Cerebellar cortex (tissue), 1 donor: ENCODE results near the gene TRABD2A.
A peak's percentile ranks its signal among the peaks of the same experiment; 100 is the strongest.

Experiments used
- DNase-seq: peaks from one replicate; pipeline ENCODE4 v3.0.0-alpha.2; 2015; ENCODE audit warnings: low spot score

TRABD2A gene

DNA sequence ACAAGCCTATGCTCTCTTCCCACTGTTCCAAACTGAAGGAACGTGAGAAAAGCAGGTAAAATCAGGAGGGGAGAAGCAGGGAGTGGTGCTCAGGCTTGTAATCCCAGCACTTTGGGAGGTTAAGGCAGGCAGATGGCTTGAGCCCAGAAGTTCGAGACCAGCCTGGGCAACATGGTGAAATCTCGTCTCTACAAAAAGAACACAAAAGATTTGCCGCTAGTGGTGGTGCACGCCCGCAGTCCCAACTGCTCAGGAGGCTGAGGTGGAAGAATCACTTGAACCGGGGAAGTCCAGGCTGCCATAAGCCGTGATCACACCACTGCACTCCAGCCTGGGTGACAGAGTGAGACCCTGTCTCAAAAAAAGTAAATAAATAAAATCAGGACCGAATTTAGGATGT, 23.3 kb upstream of the TRABD2A start:
- DNase-seq = no peak

DNA sequence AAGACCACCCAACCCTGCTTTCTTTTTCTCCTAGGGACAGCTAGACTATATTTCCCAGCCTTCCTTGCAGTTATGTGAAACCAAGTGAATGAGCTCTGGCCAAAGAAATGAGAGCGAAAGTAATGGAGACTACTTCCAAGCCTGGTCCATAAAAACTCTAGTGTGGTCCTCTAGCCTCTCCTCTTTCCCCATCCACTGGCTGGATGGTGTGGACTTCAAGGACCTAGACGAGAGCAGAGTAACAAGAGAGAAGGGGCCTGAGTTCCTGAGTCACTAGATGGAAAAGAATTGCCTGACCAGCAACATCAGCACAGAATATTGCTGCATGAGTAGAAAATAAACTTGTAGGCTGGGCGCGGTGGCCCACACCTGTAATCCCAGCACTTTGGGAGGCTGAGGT, 21.6 kb upstream of the TRABD2A start:
- DNase-seq = no peak

DNA sequence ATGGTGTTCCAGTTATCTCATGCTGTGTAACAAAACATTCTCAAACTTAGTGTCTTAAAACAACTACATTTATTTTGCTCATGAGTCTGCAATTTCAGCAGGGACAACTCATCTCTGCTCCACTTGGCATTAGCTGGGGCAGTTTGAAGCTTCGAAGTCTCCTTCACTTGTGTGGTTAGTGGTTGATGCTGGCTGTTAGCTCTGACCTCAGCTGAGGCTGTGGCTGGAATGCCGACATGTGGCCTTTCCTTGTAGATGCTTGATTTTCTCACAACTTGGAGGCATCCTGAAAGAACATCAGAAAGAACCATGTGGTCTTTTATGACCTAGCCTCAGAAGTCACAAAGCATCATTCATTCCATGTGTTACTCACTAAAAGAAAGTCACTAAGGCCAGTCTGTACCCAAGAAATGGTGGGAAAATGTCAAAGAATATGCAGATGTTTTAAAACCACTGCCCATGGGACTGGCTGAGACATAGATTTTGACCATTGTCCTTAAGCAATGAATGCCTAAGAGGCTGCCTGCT, 20.8 kb upstream of the TRABD2A start:
- DNase-seq = no peak

DNA sequence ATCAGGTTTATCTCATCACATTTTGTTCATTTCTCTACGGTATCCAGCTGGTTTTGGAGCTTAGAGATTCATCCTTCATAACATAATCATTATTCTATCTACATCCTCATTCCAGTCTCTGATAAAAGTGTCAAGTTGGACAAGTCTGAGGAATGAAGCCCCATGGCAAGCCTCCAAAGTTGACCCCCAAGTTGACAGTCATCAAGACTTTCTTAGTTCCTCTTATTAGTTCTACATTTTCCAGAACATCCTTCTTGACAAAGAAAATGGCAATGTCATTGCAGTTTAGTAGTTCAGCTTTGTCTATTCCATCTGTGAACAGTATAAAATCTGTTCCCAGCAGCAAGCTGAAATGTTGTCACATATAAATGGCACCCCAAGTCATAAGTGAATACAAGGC, 20.1 kb upstream of the TRABD2A start:
- no peak for DNase-seq

DNA sequence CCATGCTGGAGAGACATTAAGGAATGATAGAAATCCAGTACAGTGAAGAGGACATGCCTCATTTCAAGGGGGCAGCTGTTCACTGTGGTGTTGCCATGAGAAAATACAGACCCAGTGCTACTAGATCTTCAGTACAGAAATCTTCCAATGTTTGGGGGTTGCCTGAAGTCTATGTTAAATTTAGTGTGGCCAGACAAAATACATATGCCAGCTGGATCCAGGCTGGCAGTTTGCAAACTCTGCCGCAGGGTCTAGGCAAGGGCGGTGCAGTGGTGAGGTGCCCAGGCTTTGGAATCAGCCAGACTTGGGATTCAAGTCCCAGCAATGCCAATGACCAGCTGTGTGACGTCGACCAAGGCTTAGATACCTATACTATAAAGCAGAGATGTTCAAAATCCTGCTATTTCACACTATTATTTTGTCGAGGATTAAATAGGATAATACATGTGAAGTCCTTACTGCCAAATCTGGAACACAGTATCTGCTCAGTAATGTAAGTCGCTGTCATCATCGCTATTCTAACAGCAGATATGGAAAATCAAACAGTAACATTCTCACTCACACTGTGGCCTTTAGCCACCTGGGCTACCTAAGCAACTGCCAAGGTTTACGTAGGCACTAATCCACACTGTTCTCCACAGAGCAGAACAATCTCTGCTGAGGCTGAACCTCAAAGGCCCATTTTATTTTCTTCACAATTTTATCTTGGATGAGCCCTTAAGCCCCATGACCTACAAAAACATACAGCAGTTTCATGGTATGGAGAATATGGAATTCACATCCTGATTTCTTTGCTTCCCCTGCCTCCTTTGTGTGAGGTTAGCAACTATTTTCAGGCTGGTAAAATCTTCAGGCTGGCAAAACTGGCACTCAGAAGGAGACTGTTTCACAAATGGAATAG, 18.7 kb upstream of the TRABD2A start:
- no peak for DNase-seq

DNA sequence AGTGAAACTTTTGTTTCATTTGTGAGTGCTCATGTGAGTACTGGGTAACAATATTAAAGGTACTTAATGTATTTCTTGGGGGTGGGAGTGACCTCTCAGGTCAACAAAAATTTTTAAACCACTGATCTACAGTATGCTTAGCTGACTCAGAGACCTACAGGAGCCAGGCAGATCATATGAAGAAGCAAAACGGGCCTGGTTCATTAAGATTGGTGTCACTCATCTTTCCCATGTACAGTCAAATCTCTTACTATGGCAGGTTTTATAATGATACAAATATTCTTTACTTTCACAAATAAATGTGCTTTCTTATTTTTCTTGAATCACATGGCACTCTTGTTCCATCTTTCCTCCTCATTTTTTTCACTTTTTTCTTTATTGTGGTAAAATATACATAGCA, 16.9 kb upstream of the TRABD2A start:
- no peak for DNase-seq

DNA sequence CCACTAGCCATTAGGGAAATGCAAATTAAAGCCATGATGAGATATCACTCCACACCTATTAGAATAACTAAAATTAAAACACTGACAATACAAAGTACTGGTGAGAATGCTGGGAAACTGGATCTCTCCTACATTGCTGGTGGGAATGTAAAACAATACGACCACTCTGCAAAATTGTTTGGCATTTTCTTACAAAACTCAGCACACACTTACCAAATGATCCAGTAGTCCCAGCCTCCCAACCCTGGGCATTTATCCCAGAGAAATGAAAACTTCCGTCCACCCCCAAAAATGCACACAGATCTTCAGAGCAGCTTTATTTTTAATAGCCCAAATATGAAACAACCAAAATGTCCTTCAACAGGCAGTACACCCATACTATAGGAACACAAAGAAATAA, 15.7 kb upstream of the TRABD2A start:
- DNase-seq = no peak

DNA sequence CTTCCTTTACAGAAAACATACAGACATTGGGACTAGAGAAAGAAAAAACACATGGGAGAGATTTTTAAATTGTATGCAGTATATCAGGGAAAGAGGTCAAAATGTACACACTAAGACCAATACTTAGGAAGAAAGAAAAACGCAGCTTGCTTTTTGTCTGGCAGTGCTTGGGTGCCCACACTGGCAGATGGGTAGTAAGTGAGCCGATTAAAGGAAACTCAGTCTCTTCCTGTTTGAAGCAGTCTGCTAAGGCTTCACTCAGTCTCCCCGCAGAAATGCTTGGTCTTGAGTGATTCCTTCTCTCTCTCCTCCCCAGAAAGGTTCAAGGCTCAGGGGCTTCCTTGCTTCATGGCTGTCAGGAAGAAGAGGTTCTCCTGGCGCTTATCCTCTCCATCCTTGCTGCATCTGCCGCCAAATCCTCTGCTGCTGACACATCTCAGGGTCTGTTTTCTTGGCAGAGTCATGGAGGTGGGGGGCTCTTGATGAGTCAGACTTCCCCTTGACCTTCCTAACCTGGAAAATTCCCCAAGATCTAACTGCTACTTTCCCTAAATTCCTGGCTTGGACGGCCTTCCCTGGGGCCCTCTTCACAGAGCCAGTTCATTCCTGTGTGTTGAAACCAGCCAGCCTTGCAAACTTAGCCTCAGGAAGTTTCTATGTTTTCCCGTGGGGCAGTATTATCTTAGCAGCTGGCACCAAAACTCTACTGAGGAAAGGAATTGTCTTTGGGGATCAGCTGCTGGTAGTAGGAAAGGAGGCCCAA, 14.1 kb upstream of the TRABD2A start:
- DNase-seq = no peak

DNA sequence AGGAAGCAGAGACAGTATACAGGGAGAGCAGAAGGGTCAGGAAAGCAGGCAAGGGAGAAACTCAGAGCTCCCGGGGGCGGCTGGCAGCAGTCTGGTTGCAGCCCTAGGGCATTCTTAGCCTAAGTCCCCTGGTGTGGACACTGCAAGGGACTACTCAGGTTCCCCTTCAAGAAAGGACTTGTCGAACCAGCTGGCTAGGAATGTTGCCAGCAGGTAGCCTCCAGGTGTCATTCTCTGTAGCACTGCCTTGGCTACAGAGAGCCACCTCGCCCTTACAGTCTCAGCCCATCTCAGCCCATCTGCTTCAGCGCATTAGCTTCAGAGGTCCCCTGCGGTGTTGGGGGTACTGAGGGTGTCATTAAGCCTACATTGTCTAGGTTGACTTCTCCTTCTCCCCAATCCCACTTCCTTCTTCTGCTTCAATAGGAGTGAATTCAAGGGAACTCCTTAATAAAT, 13.3 kb upstream of the TRABD2A start:
- DNase-seq = no peak

DNA sequence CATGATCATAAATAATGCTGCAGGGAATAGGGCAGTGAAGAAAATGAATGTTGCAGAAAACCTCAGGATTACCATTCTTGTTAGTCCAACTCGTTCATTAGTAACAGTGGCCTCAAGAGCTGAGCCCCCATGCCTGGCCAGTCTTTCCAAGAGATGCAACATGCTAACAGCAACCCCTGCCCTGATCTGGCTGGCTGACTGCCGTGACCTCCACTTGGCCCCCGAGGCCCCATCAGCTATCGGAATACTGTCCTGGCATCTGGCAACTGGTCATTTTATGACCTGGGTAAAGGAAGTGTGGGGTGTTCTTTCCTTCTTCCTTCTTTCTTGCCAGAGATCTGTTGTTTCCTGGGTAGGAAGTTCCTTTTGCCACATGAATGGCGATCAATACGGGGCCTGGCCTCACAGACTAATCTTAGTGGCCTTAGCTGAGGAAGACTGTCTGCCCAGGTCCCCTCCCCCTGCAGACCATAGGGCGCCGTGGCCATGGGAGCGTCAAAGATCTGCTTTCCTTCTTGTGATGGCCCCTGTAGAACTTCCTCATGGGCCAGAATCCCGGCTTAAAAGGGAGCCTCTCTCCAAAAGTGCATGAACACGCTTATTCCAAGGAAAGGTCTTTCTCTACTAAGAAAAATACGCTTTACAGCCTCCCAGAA, 10.6 kb upstream of the TRABD2A start:
- DNase-seq = no peak

DNA sequence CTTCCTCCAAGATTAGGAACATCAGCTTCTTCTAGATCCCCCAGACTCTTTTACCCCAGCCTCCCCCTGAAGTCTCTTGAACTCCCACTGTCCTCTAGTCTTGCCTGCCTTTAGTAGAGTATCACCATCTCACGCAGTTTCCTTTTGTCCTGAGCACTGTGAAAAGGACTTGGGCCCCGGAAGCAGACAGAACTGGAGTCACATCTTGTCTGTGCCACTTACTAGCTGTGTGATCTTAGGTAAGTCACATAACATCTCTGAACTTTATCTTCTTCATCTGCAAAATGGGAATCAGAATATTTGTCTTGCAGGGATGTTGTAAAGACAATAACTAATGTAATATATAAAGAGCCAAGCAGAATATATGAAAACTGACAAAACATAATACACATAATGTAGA, 8.4 kb upstream of the TRABD2A start:
- no peak for DNase-seq

DNA sequence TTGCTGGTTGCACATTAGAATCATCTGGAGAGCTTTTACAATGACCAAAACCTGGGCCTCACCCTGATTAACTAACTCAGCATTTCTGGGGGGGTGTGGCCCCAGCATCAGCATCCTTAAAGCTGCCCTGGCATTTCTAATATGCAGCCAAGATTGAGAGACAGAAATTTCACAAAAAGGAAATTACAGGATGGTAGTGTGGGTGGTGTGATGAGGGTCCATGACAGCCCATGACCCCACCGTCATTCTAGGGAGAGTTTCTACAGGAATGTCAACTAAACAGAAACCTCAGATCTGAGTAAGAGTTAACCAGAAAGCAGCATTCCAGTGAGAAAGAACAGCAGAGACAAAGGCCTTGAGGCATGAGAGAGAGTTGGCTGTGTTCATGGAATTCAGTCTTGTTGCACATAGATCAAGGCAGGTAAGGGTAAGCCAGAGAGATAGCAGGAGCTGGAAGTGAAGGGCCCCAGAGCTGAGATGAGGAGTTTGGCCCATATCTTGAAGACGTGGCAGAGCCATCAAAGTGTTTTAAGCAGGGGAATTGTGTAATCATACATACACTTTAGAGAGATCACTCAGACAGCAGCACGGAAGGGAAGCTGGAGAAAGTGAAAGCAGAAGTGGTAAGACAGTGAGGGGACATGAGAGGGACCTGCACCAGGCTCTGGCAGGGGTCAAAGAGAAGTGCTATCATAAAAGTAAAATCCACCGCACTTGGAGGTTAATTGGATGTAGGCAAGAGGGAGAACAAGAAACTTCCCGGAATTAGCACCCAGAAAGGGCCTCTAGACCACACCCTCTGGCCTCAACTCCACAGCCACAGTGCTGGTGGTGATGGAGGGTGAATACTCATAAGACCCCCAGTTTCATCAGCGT, 7.8 kb upstream of the TRABD2A start:
- no peak for DNase-seq

DNA sequence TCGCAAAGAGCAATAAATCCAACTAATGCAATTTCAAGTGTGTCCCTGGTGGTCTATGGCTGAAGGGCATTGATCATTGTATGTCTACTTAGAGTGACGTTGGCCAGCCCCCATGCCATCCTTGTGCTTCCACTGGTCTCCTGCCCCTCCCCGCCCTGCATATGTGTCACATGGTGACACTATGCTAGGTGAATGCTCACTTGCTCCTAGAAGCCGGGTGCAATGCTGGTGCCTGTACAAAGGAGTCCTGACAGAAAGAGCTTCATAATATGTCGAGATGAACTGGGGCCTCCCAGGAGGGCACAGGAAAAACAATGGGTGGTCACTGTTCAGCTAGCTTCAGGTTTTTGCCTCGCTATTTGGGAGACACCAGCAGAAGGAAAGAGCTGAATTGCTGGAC, 5.9 kb upstream of the TRABD2A start:
- DNase-seq = no peak

DNA sequence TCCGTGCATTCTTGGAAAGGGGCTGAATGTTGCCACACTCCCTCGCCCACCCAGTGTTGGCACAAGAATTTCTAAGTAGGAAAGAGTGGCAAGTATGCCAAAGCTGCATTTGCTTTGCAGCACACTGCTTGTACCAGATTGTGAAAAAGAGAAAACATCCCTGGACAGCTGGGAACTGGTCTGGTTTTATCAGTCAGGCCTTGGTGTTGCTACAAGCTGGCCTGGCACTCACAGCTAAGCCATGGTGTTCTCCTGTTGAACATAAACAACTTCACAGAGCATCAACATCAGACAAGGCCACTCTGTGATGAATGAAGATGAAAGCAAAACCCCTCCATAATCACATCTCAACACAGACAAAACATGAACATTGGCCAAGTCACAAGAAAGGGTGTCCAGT, 4.2 kb upstream of the TRABD2A start:
- DNase-seq = no peak

DNA sequence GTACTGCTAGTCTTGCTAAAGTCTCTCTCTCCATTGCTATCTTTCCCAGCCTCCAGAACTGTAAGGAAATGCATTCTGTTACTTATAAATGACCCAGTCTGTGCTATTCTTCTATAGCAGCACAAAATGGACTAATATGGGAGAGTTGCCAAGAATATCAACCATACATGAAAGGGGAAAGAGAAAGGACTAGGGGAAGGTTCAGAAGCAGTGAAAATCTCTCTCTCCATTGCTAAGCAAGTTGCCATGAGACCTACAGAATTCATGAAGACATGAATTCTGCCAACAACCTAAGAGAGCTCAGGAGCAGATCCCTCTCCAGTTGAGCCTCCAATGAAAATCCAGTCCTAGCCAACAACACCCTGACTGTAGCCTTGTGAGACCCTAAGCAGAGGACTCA, 3.6 kb upstream of the TRABD2A start:
- DNase-seq = no peak

DNA sequence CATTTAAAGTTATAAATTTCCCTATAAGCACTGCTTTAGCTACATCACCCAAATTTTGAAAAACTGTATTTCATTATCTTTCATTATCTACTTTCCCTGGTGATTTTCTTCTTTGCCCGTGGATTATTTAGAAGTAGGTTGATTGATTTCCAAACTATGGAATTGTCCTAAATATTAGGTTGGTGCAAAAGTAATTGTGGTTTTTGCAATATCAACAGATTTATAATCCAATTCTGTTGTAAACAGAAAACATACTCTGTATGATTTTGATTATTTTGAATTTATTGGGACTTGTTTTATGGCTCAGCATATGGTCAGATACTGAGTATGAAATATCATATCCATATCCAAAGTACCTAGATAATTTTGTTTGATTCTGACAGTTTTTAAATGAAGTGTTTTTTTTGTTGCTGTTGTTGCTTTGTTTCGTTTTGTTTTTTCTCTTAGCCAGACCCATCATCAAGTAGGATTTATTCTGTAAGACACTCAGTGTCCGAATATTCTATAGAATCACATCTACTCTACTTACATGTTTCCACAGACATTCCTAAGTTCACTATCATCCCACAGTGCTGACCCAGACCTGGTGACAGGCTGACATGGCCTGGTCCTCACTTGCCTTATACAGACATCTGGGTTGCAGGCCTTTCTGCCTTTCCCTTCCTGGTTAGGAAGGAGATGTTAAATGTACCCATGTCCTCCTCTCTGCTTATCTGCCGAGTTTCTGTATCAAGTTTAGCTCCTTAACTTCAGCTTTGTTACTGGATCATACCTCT, 2.1 kb upstream of the TRABD2A start:
- no peak for DNase-seq

DNA sequence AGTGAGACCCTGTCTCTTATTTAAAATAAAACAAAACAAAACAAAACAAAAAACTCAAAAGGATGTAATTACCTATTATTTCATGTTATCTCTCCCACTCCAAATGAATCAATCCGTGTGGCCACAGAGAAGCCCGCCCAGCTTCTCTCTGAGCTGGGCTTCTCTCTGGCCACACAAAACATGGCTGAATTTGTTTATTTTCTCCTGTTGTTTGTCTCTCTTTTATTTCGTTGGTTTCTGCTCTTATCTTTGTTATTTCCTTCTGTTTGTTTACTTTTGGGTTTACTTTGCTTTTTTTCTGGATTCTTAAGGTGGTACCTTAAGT, 1.5 kb upstream of the TRABD2A start:
- no peak for DNase-seq

DNA sequence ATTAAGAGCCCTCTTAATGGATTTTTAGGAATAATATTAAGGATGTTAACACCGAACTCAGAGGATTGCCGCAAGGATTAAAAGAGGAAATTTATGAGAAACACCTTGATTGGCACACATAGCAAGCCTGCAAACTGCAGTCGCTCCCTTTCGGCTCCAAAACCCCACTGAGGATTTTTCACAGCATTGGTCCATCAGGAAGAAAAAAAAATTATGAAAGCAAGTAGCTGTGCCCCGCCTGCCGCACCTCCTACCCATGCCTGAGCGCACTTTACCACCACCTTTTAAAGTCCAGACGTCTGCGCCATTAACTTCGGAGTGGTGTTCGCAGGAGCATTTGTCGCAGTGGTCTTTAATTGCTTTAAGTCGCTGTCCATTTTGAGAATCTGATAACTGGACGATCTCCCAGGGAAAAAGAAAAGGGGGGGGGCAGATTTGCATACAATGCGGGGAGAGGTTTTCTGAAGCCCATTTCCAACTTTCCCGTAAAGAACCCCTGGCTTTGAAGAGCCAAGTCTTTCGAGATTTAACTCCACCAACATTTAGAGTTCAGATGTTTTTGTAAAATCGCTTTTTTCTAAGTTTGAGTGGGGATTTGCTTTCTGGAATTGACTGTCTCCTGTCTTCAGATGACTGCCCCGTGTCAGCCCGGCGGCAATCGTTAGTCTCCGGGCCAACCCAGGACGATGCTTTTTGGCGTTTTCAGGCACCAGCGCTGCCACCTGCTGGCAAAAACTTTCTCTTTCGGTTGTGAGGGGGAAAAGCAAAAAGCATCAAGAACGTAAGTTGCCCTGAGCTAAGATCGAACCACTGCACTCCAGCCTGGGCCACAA, 913 bp upstream of the TRABD2A start:
- peak; percentile 82 for DNase-seq

DNA sequence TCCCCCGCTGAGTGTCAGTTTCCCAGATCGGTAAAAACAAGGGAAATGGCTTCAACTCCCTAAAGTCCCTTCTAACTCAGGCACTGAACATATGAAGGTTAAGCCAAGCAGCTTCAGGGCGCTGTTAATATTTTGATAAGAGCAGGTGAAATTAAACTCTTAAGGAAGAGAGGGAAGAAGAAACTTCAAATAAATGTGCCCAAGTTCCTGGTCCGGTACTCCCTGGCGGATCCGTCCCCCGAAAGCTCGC, 564 bp downstream of the TRABD2A start:
- DNase-seq = no peak
